ENCODE data around the gene ALK.

GRCh38 chr2:29613067-29613466 is 308.3 kb downstream of the ALK start:
- TF ChIP-seq, protein P1, sequence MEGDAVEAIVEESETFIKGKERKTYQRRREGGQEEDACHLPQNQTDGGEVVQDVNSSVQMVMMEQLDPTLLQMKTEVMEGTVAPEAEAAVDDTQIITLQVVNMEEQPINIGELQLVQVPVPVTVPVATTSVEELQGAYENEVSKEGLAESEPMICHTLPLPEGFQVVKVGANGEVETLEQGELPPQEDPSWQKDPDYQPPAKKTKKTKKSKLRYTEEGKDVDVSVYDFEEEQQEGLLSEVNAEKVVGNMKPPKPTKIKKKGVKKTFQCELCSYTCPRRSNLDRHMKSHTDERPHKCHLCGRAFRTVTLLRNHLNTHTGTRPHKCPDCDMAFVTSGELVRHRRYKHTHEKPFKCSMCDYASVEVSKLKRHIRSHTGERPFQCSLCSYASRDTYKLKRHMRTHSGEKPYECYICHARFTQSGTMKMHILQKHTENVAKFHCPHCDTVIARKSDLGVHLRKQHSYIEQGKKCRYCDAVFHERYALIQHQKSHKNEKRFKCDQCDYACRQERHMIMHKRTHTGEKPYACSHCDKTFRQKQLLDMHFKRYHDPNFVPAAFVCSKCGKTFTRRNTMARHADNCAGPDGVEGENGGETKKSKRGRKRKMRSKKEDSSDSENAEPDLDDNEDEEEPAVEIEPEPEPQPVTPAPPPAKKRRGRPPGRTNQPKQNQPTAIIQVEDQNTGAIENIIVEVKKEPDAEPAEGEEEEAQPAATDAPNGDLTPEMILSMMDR (IDR thresholded peaks at IDR 0.05; ENCODE audit: low read depth, low read length) = no peak
- no peak for TF ChIP-seq EZH2phosphoT487 (IDR thresholded peaks at IDR 0.05; ENCODE audit: low read depth)
